Peyer's patch (tissue), 4 donors: ENCODE data around the gene UNC13D. TPM values are rescaled to one million over a fixed set of nuclear protein-coding genes. Genes with fewer than 3 reads are reported as not detected.

Source experiments
- DNase-seq, 3 donors: peaks; one replicate each; pipeline ENCODE4 v3.0.0-alpha.2; 2017 to 2019
- H3K27ac ChIP-seq, 4 donors: fragments of 200-600 bp; sonication (generic); one replicate each; pipeline ENCODE4 v1.5.1; 2016 to 2019
- H3K27me3 ChIP-seq, 2 donors: fragments of 200-600 bp; sonication (generic); one replicate each; pipeline ENCODE4 v1.5.1; 2019
- H3K36me3 ChIP-seq, 3 donors: fragments of 200-600 bp; sonication (generic); one replicate each; pipeline ENCODE4 v1.5.1; 2016 to 2019
- H3K4me1 ChIP-seq, 4 donors: fragments of 200-600 bp; sonication (generic); one replicate each; pipeline ENCODE4 v1.5.1; 2016 to 2019
- H3K4me3 ChIP-seq, 4 donors: fragments of 200-600 bp; sonication (generic); 1 replicate in 3 of 4; 2 replicates in 1 of 4; pipeline ENCODE4 v1.5.1; 2016 to 2019; ENCODE audit warnings: mild to moderate bottlenecking in 1 of 4
- H3K9me3 ChIP-seq, 4 donors: fragments of 200-600 bp; sonication (generic); one replicate each; pipeline ENCODE4 v1.5.1; 2016 to 2019; ENCODE audit warnings: mild to moderate bottlenecking in 1 of 4
- CTCF ChIP-seq, 6 experiments: fragments of 450-650 bp in 4 of 6; fragments of 200-600 bp in 2 of 6; sonication (generic) in 1 of 6; IDR thresholded peaks; one replicate each; pipeline ENCODE4 v1.5.1; 2017 to 2019; ENCODE audit warnings: antibody characterized with exemption in 6 of 6, mild to moderate bottlenecking in 3 of 6, moderate library complexity in 1 of 6
- POLR2A ChIP-seq, 2 donors: fragments of 450-650 bp; IDR thresholded peaks; one replicate each; pipeline ENCODE4 v1.5.1; 2017; ENCODE audit warnings: antibody characterized with exemption in 2 of 2, mild to moderate bottlenecking in 2 of 2, moderate library complexity in 2 of 2
- total RNA-seq, 4 donors: library from RNA; depleted of rRNA; stranded (reverse); fragments of >200 nt; gene quantifications; one replicate each; pipeline ENCODE4 v1.1.0, GENCODE V29; 2016

Gene UNC13D
- total RNA-seq, 4 donors from 2014 or later, result 8.4 to 45.4 (median 22.2) TPM

GRCh38 chr17:75845933-75846691 lies 1.9 kb upstream of the UNC13D start:
- peak in 1 of 3 donors; percentile 42 for DNase-seq
- H3K27me3 ChIP-seq, result no peaks in the 10 kb centered on the region
- no peak for TF ChIP-seq CTCF (IDR thresholded peaks at IDR 0.05)
- no peak for TF ChIP-seq POLR2A (IDR thresholded peaks at IDR 0.05)
- H3K36me3 ChIP-seq, result peaks cover 0 to 54% (median 0%) of the 10 kb centered on the region in 3 donors
- H3K27ac ChIP-seq, result peak overlapping the region; percentile 81 to 93 (median 88)
- H3K4me3 ChIP-seq, result no peak overlapping the region
- H3K9me3 ChIP-seq, result no peaks in the 10 kb centered on the region
- peaks cover 2 to 57% (median 18%) of the 10 kb centered on the region in 4 donors for H3K4me1 ChIP-seq

GRCh38 chr17:75845058-75845711 lies 981 bp upstream of the UNC13D start:
- H3K4me3 ChIP-seq, result peak overlapping the region; percentile 12 to 52 (median 45)
- H3K27me3 ChIP-seq, result no peaks in the 10 kb centered on the region
- no peaks in the 10 kb centered on the region for H3K9me3 ChIP-seq
- DNase-seq, result peak; percentile 81 to 93 (median 91)
- peaks cover 0 to 50% (median 0%) of the 10 kb centered on the region in 3 donors for H3K36me3 ChIP-seq
- TF ChIP-seq CTCF (IDR thresholded peaks at IDR 0.05) (peak; percentile 78 to 95 (median 89)), POLR2A (IDR thresholded peaks at IDR 0.05) (no peak)
- peaks cover 2 to 57% (median 18%) of the 10 kb centered on the region in 4 donors for H3K4me1 ChIP-seq
- peak overlapping the region; percentile 81 to 93 (median 88) for H3K27ac ChIP-seq

GRCh38 chr17:75844530-75845057 lies 390 bp upstream of the UNC13D start:
- DNase-seq, result peak; percentile 54 to 89 (median 86)
- Histone ChIP-seq H3K4me3 (peak overlapping the region; percentile 44 to 52 (median 48)), H3K27ac (peak overlapping the region; percentile 81 to 93 (median 88)), H3K4me1 (peaks cover 2 to 54% (median 18%) of the 10 kb centered on the region in 4 donors), H3K36me3 (peaks cover 0 to 48% (median 0%) of the 10 kb centered on the region in 3 donors), H3K9me3 (no peaks in the 10 kb centered on the region), H3K27me3 (no peaks in the 10 kb centered on the region)
- TF ChIP-seq POLR2A (IDR thresholded peaks at IDR 0.05) (no peak), CTCF (IDR thresholded peaks at IDR 0.05) (no peak)

GRCh38 chr17:75842963-75843576 lies 1.1 kb downstream of the UNC13D start:
- no peak for DNase-seq
- Histone ChIP-seq H3K36me3 (peaks cover 0 to 35% (median 0%) of the 10 kb centered on the region in 3 donors), H3K27me3 (no peaks in the 10 kb centered on the region), H3K27ac (peak overlapping the region; percentile 81 to 93 (median 88)), H3K4me1 (peaks cover 2 to 38% (median 18%) of the 10 kb centered on the region in 4 donors), H3K9me3 (no peaks in the 10 kb centered on the region), H3K4me3 (peak overlapping the region; percentile 44 to 52 (median 48))
- TF ChIP-seq CTCF (IDR thresholded peaks at IDR 0.05) (peak in 1 of 6 experiments; percentile 4), POLR2A (IDR thresholded peaks at IDR 0.05) (no peak)

- H3K36me3 ChIP-seq, result peaks cover 0 to 29% (median 0%) of the 10 kb centered on the region in 3 donors
- no peak for DNase-seq
- no peaks in the 10 kb centered on the region for H3K27me3 ChIP-seq
- no peaks in the 10 kb centered on the region for H3K9me3 ChIP-seq
- peak overlapping the region in 2 of 4 donors; percentile 91 to 93 for H3K27ac ChIP-seq
- peaks cover 2 to 33% (median 18%) of the 10 kb centered on the region in 4 donors for H3K4me1 ChIP-seq
- H3K4me3 ChIP-seq, result peak overlapping the region in 2 of 4 donors; percentile 46 to 52
- TF ChIP-seq CTCF (IDR thresholded peaks at IDR 0.05), result no peak
- no peak for TF ChIP-seq POLR2A (IDR thresholded peaks at IDR 0.05)
Measured at GRCh38 chr17:75842411-75842810, 1.8 kb downstream of the UNC13D start.
